HG03558 (cell line): ENCODE data around the gene GAP43.

ENCODE experiments used
- ATAC-seq: cut with Tn5 transposase; IDR thresholded peaks from one replicate; pipeline ENCODE4 v1.9.1; 2021; ENCODE audit warnings: moderate number of reproducible peaks; ENCODE audit not compliant: unreplicated experiment; ENCODE audit errors: extremely low read depth

Gene GAP43

DNA sequence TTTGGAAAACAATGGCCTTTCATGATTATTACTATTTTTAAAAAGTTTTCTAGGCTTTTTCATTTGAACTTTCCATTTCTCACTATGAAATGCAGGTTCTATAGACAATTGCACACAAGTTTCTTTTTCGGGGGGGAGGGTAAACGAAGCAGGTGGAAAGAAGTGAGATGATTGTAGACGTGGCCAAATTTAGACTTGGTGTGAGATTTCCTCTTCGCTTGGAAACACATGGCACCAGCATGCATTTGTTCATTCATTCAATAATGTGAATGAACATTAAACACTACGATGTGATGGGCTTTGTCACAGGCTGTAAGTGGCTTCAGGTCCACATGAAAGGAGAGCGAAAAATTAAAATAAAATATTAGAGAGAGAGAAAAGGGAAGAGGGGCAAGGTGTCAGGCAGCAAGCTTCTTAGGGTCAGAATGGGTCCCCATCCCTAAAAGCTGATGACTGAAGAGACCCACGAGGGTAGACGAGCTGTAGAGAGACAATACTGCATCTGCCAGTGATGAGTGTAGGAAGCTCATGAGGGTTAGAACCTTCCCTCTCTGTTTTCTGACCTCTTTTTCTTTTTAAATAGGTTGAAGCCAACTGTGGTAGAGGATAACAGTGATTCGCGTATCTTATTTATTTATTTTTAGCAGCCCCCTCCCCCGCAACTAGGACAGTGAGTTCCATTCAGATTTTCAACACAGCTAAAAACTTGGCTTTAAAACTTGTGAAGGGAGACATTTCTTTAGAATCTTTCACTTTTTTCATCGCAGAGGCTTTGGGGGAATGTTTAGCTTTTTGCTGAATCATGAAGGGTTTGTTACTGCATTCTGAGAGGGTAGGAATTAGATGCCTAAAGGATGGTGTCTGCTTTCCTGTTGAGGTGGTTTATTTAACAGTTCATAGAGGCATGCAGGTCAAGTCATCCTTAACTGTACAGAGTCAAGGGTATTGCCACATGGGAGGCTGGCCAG is 36.2 kb downstream of the GAP43 start:
- peak; percentile 17 for ATAC-seq

DNA sequence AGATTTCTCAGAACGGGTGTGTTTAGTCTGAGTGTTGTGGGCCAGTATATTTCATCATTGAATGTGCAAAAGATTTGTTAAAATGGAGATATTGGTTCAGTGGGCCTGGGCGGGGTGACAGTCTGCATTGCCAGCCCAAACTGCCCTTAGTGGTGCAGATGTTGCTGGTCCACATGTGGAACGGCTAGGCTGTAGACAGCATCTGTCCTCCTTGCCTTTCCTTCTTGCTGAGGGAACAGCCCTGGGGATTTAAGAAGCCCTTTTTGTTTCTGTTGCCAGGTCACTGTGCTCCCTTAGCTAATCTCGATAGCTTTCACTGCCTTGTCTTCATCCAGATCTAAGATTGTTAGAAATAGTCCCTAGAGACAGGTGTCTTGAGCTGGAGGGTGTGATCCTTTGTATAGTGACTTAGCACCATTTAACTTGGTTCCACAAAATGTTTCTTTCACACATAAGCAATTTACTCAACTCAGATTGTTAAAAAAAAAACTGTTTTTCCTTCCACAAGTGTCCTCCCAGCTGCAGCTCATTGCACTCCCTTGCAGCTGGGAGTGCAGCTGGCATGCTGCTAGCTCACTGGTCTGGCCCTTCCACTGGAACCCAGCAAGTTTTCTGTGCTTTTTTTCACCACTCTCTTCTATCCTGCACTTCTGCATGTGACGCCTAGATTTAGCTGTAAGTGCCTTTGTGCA is 37.5 kb downstream of the GAP43 start:
- no peak for ATAC-seq

DNA sequence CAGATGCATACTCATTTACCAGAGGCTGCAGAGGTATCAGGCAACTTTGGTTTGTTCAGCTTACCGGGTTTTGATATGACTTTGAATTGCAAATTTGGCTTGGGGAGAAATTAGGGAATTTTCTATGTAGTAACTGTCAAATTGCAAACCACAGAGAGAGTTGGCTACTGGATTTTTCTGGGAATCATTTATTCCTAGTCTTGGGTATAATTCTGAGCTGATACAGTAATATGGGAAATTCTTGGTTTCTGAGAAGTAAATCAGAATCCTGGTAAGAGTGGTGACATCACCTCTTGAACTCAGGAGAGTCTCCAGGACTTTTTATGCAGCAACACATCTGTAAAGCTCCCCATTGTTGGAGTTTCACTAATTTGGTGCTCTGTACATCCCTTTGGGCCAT is 39.0 kb downstream of the GAP43 start:
- ATAC-seq: no peak

DNA sequence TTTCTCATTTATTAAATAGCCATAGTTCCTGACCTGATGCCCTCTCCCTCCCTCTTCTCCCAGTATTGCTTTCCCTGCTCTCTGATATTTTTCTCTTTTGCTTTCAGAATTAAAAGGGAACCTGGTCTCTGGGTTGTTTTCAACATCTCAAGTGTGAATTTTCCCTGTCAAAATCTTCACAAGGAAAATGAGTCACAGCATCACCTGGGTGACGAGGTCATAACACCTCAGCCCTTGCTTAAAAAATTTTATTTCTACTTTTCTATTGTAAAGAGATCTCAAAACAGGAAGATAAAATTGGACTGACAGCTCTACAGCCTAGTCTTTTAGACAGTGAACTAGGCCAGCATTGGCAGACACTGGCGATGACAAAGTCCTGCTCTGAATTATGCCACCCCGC is 40.1 kb downstream of the GAP43 start:
- ATAC-seq: no peak

DNA sequence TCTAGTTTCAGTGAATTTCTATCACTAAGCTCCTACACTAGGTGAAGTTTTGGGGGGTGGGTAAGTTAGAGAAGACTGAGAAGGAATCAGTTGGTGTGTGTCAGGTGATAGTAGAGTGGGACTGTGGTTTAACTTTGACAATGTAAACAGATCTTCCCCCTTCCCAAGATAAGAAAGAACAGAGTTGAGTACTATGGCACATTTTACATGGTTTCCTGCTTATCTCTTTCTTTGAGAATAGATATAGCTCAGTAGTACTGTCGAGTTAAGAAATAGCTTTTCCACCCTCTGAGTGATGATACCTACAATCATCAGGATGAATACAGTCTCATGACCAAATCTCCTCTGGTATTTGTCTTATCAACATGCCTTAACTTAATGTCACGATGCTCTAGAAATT is 42.8 kb downstream of the GAP43 start:
- no peak for ATAC-seq

DNA sequence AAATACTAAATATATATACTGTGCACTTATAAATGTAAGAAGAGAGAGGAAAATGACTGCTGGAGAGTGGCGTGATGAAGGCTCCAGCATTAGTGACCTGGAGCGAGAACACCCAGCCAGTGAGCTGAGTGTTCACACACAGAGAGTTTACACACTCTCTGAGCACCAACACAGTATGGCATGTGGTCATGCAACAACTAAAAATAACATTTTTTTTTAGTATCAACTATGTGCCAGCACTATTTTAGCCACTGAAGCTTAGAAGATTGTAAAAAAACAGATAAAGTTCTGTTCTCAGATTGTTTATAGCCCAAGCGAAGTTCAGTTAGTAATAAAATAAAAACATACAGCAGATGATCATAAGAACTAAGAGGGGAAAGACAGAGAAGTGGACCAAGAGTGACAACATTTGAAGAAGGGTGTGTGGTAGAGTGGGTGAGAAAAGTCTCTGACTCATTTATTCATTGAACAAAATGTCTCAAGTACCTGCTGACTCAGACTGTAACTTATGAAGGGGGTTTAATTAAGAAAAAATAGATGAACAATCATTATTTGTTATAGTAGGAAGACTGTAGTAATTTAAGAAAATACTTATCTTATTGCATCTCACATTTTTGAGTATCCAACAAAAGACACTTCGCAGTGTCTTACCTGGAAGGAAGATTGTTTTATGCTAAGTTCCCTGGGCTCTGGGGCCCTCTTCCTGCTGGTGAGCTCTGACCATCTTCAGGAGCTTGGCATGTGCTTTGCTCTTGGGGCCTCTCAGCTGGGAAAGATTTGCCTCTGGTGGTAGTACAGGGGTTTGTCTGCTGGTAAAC is 43.8 kb downstream of the GAP43 start:
- no peak for ATAC-seq

DNA sequence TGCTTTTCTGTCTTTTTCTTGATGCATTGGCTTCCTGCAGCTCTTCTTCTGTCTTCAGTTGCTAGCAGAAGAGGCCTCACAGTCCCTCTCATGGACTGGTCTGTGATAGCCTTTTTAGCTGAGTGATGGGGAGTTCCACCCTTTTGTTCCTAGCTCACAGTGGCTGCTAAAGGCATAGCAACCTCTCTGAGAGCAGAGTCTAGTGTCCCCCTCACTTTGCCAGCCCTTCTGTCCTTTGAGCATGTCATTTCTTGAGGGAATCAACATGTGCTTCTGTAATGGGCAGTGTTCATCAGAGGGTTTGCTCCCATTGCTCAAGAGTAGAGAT is 44.4 kb downstream of the GAP43 start:
- no peak for ATAC-seq

DNA sequence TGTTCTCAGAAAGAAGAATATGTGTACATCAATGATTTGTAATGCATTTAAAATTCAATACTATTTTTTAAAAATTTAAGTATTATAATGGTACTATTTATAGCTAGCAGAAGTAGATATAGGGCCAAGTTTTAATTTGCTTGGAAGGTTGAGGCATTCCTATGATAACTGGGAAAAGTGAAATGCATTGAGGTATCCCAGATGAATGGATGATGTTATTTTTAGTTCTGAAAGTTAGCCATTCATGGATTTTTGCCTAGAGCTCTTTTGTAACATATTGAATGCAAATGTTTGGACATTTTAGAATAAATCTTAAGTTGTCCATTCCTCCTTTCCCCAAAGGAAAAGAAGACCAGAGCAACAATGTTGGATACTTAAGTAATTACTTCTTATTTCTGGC is 47.6 kb downstream of the GAP43 start:
- ATAC-seq: no peak

DNA sequence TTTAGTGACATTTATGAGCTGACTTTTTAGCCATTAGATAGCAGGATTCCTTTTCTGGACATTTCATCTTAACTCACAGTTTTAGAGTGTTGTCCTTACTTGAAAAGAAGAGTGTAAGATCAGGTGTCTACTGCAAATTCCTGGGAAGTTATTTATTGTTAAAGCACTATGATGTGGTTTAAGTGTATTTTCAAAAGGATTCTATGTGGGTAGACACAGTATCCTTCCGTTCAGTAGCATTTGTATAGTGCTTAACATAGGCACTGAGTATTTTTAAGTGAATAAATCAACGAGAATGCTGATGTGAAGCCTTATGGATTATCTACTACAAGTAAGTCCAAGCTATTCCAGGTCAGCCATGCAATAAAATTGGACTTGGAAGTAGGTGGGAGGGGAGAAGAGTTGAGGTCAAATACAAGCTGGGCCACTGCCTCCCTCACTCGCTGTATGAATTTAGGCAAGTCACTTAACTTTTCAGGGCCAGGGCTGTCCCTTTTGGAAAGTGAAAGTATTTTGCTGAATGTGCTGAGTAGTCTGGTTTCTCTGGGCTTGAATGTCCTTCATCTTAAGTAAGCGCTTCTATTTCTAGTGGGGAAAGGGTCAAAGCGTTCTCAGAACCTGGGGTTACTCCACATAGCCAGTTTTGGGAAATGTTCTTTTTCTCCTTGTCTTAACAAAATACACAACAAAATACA is 48.6 kb downstream of the GAP43 start:
- ATAC-seq: no peak

DNA sequence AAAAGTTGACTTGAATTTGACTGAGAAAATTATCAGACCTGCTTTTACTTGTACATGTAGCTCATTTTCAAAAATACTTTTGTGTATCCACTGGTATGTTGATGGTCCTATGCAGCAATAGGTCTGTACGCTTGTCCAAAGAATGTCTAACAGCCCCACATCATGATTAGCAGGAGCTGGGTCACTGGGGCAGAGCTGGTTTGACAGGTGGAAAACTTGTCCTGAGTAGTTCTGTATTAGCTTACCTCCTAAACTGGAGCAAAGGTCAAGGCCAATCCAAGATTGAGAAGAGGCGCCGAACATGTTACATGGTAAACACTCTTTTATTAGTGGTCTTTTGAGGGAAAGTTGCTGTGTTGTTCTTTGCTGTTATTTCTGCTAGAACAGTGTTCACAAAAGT is 50.6 kb downstream of the GAP43 start:
- no peak for ATAC-seq

DNA sequence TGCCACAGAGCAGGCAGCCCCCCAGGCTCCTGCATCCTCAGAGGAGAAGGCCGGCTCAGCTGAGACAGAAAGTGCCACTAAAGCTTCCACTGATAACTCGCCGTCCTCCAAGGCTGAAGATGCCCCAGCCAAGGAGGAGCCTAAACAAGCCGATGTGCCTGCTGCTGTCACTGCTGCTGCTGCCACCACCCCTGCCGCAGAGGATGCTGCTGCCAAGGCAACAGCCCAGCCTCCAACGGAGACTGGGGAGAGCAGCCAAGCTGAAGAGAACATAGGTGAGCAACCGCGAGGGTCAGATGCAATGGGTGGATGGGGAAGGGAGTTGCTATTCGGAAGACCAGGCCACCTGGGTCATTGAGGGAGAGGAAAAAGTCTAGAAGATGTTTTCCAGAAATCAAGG is 53.0 kb downstream of the GAP43 start:
- ATAC-seq: no peak

DNA sequence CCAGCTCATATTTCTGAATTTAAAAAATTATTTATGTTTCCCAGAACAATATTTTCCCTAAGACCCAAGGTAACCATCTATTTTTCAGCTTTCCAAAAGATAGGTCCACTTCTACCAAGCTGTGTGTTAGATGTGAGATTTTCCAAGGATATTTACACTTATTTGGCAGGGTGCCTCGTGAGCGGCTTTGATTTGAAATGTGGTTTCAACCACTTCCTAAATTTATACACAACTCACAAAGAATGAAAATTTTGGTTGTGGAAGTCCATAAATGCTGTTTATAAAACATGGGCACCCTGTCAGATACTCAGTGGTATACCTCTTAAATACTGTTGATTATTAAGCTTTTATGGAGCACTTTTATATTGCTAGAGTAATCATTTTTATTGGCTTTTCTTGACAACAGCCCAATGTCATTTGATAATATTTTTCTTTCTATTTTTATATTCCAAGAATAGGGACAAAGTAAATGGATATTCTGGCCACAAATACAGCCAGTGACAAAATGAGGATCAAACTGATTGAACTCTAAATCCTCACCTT is 57.6 kb downstream of the GAP43 start:
- ATAC-seq: no peak

DNA sequence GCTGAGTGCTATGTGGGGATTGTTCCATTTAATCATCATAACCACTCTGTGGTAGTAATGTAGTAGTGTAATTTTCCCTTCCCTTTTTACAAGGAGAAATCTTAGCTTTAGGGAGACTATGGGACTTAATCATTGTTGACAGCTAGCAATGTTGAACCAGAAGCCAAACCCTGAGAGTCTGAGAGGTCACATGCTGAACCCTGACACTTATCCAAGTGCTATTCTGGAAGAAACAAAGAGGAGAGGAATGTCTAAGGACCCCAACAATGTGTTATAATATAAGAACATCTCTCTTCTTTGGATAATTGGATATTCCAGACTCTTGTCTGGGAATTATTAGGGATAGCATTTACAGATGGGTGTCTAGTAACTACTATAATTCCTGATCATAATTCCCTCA is 58.4 kb downstream of the GAP43 start:
- no peak for ATAC-seq

DNA sequence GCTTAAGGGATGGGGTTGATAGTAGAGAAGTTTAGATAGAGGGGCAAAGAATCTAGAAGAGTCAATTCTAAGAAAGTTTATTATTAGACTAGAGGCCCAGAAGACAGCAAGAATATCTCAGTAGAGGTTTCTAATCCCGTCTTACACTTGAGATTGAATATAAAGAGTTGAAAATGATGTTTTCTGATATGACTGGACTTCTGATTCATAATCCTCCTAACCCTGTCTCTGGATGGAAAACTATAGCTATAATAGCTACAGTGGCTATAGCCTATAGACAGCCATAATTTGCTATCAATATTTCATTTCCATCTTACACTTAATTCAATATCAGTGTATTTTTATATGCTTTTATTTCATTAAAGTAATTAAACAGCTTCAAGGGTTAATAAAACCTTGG is 60.0 kb downstream of the GAP43 start:
- ATAC-seq: no peak

DNA sequence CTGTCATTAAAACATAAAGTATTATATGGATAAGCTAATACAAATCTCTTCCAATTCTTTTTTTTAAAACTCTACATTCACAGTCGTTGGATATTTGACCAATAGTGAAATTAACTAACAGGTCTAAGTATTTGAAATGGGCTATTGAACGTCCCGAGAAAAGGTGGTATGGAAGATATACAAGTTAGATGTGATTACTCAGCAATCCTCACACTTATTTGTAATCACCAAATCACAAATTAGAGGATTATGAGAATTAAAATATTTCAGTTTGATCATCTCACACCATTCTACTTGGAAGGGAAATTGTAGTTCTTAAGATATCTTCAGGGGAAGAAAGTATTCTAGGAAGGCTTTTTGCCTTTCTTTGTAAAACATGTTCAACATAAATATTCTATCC is 60.5 kb downstream of the GAP43 start:
- no peak for ATAC-seq

DNA sequence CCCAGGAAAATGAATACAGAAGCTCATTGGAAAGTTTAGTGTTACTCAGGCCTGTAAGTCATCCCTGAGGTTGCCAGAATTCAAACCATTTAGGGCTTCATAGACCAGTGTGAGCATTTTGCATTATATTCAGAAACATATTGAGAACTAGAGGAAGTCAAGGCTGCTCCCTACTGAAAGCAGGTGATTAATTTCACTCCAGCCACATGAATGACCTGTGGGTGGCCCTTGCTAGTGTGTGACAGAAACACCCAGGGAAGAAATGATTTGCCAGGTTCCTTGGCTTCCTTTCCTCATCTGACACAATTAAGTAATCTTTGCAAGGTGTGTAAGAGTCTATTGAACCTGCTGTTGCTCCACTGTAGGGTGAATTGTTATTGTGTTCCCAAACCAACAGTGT is 61.8 kb downstream of the GAP43 start:
- ATAC-seq: peak; percentile 73

DNA sequence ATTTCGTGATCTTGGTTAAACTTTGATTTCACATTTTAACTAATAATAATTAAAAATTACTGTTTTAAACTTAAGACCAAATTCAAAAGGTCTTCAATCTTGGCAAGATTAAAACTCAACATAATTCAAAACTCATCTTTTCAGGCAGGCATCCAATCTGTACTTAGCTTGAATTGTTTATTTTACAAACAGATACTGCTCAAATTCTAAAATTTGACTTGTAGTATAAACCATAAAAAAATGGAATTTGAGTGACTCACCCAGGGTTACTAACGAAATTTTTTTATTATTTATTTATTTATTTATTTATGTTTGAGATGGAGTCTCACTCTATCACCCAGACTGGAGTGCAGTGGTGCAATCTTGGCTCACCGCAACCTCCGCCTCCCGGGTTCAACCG is 64.4 kb downstream of the GAP43 start:
- no peak for ATAC-seq

DNA sequence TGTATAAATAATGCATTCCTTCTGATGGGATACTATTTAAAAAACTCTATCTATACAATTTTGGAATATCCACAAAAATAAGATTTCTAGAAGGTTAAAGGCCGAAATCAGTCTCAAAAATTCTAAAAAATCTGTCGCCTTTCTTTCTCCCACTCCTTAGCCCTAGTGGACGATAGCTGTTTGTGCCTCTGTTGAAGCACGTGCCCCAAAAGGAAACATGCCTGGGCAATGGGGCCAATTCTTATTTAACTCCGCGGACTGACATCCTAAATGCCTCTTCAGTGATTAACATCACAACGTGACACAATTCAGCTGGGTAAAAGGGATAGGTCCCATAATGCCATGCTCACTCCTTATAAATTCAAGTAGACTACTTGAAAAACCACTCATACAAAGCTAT is 65.1 kb downstream of the GAP43 start:
- no peak for ATAC-seq

DNA sequence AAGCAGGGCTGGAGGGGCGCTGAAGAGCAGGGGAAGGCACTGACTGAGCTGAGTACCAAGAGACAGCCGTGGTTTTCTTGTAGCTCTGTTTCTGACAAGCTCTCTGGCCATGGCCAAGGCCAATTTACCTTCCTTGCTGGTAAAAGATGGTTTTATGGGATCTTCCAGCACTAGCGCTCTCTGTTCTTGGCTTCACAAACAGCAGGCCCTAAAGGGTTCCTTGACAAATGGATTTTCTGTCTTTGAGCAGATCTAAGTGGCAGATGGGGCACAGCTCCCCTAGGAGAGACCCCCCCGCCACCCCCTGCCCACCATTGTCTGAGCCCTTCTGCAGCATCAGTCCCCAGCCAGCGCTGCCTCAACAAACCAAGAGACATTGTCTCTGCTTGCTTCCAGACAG is 66.6 kb downstream of the GAP43 start:
- no peak for ATAC-seq

DNA sequence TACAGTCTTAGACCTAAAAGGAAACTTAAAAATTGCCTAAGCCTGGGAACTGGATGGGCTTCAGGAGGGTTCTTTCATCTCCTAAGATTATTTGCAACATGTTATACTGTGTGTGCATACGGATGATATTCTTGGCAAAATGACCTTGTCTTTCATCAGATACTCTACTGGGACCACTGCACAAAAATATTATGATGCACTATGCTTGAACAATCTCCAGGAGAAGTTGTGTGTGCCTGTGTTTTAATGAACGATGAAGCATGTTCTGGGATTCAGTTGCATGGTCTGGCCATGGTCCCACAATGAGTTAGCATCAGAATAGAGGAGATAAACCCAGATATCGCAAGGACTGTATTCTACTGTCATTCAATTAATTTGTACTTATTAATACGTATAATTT is 68.7 kb downstream of the GAP43 start:
- no peak for ATAC-seq
